ENCODE data around the gene ATG9B.

Gene ATG9B

DNA sequence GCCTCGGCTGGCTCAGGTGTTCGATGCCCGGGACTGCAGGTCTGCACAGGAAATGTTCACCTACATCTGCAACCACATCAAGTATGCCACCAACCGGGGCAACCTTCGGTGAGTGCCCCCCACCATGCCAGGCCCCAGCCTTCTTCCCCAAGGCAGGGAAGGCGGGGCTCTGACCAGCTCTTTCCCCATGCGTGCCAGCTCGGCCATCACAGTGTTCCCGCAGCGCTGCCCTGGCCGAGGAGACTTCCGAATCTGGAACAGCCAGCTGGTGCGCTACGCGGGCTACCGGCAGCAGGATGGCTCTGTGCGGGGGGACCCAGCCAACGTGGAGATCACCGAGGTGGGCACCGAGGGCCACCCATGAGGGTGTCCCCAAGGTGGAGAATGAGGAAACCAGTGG, 26.0 kb downstream of the ATG9B start:
- DNase-seq = no peak

GRCh38 chr7:150997817-150998216, 26.5 kb downstream of the ATG9B start:
- DNase-seq = no peak

DNA sequence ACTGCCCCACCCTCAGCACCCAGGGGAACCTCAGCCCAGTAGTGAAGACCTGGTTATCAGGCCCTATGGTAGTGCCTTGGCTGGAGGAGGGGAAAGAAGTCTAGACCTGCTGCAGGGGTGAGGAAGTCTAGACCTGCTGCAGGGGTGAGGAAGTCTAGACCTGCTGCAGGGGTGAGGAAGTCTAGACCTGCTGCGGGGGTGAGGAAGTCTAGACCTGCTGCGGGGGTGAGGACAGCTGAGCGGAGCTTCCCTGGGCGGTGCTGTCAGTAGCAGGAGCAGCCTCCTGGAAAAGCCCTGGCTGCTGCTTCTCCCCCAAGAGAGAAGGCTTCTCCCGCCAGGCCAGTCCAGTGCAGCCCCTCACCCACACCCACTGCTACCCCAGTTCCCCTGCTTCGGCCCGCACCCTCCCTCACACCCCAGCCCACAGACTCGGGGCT, 27.2 kb downstream of the ATG9B start:
- no peak for DNase-seq

- no peak for DNase-seq
Observed at GRCh38 chr7:150996376-150997074, 27.8 kb downstream of the ATG9B start.

DNA sequence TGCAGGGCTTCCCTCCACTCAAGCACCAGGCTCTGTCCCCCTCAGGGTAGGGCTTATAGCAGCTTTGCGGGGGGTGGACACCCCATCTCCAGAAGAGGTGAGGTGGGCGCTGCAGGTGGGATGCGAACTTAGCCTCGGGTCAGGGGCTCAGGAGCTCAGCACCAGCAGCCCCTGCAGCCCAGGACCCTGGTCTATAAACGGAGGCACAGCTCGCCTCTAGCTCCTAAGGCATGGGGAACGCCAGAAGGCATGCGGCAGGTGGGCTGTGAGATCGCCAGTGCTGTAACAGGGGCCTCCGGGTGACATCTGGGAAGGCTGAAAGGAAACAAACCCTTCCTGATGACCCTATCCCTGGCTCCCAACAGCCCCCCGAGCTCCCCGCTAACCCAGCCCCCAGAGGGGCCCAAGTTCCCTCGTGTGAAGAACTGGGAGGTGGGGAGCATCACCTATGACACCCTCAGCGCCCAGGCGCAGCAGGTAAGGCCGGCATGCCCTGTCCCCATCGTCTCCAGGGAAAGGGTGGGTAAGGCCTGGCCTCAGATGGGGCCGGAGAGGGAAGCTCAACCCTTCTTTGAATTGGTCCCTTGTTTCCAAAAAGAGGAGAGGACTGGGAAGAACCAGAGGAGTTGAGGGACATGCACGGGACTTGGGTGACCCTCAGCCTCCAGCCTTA, 29.3 kb downstream of the ATG9B start:
- no peak for DNase-seq

DNA sequence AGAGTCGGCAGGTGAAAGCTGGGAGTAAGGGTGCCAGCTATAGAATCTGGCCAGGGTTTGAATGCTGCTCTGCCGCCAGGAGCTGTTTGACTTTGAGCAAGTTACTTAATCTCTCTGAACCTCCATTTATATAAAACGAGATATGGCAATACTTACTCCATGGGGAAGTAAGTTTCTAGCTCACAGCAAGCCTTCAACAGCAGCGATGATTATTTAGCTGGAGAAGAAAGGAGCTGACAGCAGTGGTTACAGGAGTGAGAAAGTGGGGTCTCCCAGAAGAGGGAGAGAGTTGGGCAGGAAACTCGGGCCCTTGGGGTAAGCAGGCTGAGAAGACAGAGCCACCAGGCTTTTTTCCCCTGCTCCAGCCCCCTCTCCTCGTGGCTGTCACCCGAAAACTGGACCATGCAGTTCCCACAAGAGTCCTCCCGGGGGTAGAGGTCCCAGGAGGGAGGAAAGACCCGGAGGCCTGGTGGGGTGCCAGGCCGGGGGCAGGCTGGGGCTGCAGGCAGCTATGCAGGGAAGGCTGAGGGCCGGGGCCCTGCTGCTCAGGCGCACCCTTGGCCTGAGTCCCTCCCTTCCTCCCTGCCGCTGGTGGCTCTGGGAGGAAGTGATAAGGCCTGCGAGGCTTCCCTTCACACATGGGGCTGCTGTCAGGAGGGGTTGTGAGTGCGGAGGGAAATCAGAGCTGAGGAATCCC, 30.0 kb downstream of the ATG9B start:
- no peak for DNase-seq

- no peak for DNase-seq
Observed at GRCh38 chr7:150993511-150993910, 30.8 kb downstream of the ATG9B start.

DNA sequence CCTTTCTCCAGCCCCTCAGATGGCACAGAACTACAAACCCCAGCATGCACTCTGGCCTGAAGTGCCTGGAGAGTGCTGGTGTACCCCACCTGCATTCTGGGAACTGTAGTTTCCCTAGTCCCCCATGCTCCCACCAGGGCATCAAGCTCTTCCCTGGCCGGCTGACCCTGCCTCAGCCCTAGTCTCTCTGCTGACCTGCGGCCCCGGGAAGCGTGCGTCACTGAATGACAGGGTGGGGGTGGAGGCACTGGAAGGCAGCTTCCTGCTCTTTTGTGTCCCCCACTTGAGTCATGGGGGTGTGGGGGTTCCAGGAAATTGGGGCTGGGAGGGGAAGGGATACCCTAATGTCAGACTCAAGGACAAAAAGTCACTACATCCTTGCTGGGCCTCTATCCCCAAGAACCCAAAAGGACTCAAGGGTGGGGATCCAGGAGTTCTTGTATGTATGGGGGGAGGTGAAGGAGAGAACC, 31.4 kb downstream of the ATG9B start:
- DNase-seq = no peak

- DNase-seq = no peak
Observed at GRCh38 chr7:150992051-150992640, 32.1 kb downstream of the ATG9B start.

- DNase-seq = no peak
Observed at GRCh38 chr7:150990416-150991186, 33.7 kb downstream of the ATG9B start, which contains the start of gene NOS3. NOS3 (plus strand) TSS chr7:150991017; CDS start chr7:150993804, 2,787 bp downstream.

GRCh38 chr7:150989456-150989855, 34.8 kb downstream of the ATG9B start:
- DNase-seq = no peak

GRCh38 chr7:150988230-150989226, 35.8 kb downstream of the ATG9B start:
- peak; percentile 65 for DNase-seq

- DNase-seq = no peak
Observed at GRCh38 chr7:150986556-150986955, 37.7 kb downstream of the ATG9B start.

GRCh38 chr7:150986099-150986512, 38.2 kb downstream of the ATG9B start:
- peak; percentile 39 for DNase-seq

GRCh38 chr7:150983893-150984368, 40.4 kb downstream of the ATG9B start:
- no peak for DNase-seq

- DNase-seq = no peak
Observed at GRCh38 chr7:150982351-150982750, 41.9 kb downstream of the ATG9B start.

GRCh38 chr7:150981644-150982043, 42.6 kb downstream of the ATG9B start:
- DNase-seq = no peak

DNA sequence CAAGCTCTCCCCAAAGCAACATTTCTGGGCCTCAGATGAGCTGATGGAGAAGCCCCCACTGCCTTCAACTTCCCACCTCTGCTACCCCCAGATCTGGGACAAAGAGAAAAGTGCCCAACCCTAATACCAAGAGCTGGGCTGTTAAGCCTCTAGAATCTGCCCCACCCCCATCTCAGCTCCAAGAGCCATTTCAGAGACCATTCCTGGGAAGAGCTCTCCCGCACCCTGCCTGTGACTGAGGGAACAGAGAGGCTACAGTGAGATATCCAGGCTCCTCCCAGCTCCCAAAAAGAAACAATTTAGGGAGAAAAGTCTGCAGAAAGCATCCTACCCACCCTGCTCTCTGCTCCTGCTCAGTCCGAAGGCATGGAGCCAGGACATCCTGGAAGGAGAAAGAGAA, 43.6 kb downstream of the ATG9B start:
- no peak for DNase-seq

GRCh38 chr7:150979713-150980390, 44.4 kb downstream of the ATG9B start:
- no peak for DNase-seq

GRCh38 chr7:150978126-150978789, 46.0 kb downstream of the ATG9B start, which contains the start of gene KCNH2:
KCNH2 (minus strand) TSS chr7:150978321; CDS start chr7:150977913, 408 bp downstream.
- peak; percentile 51 for DNase-seq

Data from NCI-H1417 treated with DMSO at 0.1 percent for 48 hours (cell line).